A549 (cell line): ENCODE data around the gene CA9.

Experiments
- CBX2 ChIP-seq: fragments of 200-600 bp; sonication (generic); IDR thresholded peaks from 2 replicates; pipeline ENCODE4 v1.6.1; 2016; ENCODE audit warnings: low read depth, mild to moderate bottlenecking, borderline replicate concordance
- HES2 ChIP-seq: fragments of >200 bp; sonication (Bioruptor Twin); formaldehyde crosslinking; IDR thresholded peaks from 2 replicates; pipeline ENCODE4 v1.6.1; 2016
- JUN ChIP-seq, 2 experiments: fragments of >200 bp; sonication (Bioruptor Twin); formaldehyde crosslinking; IDR thresholded peaks; 2 replicates in 1 of 2; 3 replicates in 1 of 2; pipeline ENCODE4 v1.6.1; 2016 to 2017
- POLR2A ChIP-seq: IDR thresholded peaks from 2 replicates; pipeline ENCODE4 v1.6.1; 2012; ENCODE audit warnings: mild to moderate bottlenecking, low read length

GRCh38 chr9:35684921-35685320 lies 11.2 kb downstream of the CA9 start:
- TF ChIP-seq HES2: no peak
- TF ChIP-seq JUN (IDR thresholded peaks at IDR 0.05): no peak
- TF ChIP-seq CBX2: no peak
- TF ChIP-seq POLR2A: no peak
